Adipose tissue (tissue), 3 donors: ENCODE data around the gene GSTA2. TPM values are rescaled to one million over a fixed set of nuclear protein-coding genes. Genes with fewer than 3 reads are reported as not detected.
"Not testable (repeated sequence)": the region's sequence is repeated elsewhere in the genome, so short reads cannot be mapped to it uniquely, and the experiment has no call there.

ENCODE experiments used
- H3K27ac ChIP-seq: one replicate; pipeline ENCODE4 v1.5.1; 2013; ENCODE audit warnings: low read depth, low read length
- WGBS, 3 donors: extraction: QIAGEN DNeasy Blood & Tissue Kit; methylation state at CpG; one replicate each; pipeline ENCODE4 v1.1.7; 2013; 5-methylcytosine and 5-hydroxymethylcytosine counted together
- polyA plus RNA-seq, 3 donors: library from polyadenylated mRNA; stranded (reverse); fragments of 200-250 nt; gene quantifications; one replicate each; pipeline ENCODE4 v1.2.3, GENCODE V29; 2013
- donor health status: healthy with polysubstance abuse.
- donor health status: Bipolar disorder and iron deficiency.
- donor health status: healthy.

Gene GSTA2
- polyA plus RNA-seq = 10 to 100 TPM in 1 of 3 donors, under 1 TPM in 2; 0.16 to 85.8 (median 0.22) TPM

GRCh38 chr6:52763322-52763916, at the start of gene GSTA2:
TSS of gene GSTA2 (minus strand) at chr6:52763475. CDS start at chr6:52757947, 5,528 bp downstream.
- not testable (repeated sequence) for H3K27ac ChIP-seq
- 11 to 74% (median 58%) methylated on average over 2 of the region's 2 CpGs for WGBS, 3 donors

- not testable (repeated sequence) for H3K27ac ChIP-seq
- WGBS, 3 donors = 68 to 79% (median 73%) methylated on average over 4 of the region's 4 CpGs
Observed at GRCh38 chr6:52809777-52810176, 46.5 kb upstream of the GSTA2 start.

DNA sequence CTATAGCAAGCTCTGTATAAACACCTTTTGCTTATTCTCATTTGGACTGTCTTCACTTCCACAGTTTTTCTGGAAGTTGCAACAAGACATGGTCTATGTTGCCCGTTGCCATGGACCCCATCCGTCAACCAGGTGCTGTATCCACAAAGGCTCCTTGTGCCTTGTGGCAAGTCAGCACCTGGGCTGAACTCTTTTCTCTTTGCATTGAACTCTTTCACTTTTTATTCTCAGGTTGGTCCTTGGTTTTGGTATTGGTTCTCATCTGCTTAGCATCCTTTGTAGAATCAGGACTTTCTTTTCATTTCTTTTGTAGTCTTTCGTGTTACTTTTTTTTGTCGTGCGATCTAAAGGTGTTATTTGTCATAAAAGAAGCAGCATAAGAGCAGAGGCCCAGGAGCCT, 45.4 kb upstream of the GSTA2 start:
- WGBS, 3 donors = 90 to 93% (median 93%) methylated on average over 5 of the region's 5 CpGs
- no peak overlapping the region for H3K27ac ChIP-seq

DNA sequence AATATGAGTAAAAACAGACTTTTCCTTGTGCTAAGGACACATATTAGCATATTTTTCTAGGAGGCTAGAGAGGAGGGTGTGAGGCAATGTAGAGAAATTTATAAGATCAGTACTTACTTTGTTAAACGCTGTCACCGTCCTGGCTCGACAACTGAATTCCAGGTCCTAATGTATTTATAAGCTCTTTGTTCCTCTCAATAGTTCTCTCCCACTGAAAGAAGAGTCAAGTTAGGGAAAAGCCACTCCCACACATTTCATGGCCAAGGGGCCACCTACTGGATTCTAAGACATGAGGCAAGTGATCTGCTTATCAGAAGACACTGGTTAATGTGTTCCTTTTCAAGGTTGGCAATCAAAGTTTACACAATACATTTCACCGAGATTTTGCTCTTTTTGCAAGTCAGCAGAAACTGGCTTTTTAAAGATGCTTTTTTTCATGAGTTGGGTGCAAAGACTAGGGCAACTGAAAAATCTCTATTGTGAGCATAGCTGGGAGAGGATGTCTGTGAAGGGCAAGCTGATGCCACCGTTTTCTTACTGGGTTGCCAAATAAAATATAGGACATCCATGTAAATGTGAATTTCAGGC, 40.5 kb upstream of the GSTA2 start, which contains the start of gene GSTA1:
GSTA1 (minus strand) TSS at position 149 of the 588 bp plus-strand sequence. CDS start 4,549 bp downstream, outside the sequence.
- H3K27ac ChIP-seq = not testable (repeated sequence)
- WGBS, 3 donors = 25 to 59% (median 46%) methylated on average over 5 of the region's 5 CpGs

DNA sequence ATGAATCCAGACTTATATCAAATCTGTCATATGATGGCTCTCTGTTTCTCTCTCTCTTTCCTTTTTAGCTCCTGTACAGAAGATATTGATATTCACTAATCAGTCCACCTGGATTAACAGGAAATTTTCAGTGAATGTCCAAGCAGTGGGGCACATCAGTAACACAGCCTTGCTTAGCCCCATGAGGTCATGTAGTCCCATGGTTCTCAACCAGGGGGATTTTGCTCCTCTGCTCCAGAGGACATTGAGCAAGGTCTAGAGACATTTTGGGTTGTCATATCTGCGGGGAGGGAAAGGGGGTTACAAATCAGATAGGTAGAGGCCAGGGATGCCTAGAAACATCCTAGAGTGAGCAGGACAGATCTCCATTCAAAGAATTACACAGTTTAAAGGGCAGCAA, 39.5 kb upstream of the GSTA2 start:
- WGBS, 3 donors = 61 to 88% (median 81%) methylated on average over 1 of the region's 1 CpG

DNA sequence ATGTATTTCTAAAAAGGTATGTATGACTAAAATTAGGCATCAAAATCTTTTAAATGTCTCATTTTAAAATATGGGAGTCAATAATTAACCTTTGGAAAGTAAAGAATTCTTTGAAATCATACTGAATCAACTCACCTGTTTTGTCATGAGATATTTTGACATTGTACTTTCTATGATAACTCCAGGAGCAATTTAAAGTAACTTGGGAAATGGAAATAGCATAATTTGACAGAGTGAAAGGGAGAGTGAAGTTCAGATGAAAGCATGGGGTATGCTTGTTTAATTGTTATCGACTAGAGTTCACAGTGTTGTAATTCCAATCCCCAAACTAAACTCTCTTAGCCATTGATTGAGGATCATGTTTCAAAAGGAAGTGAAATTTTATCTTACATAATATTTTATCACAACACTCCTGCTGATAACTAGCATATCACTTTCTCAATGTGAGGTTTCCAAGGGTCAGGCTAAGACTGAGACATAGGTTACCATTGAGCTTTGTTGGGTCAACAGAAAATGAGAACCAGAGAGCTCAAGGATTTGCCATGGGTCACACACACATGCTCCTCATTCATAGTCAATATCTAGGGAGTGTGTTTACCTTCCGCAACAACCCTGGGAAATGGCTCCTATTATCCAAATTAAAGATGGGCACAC, 38.0 kb upstream of the GSTA2 start:
- 50 to 91% (median 90%) methylated on average over 2 of the region's 2 CpGs for WGBS, 3 donors
- no peak overlapping the region for H3K27ac ChIP-seq

More for the DNA sequence above, 39.5 kb upstream of the GSTA2 start:
- no peak overlapping the region for H3K27ac ChIP-seq

DNA sequence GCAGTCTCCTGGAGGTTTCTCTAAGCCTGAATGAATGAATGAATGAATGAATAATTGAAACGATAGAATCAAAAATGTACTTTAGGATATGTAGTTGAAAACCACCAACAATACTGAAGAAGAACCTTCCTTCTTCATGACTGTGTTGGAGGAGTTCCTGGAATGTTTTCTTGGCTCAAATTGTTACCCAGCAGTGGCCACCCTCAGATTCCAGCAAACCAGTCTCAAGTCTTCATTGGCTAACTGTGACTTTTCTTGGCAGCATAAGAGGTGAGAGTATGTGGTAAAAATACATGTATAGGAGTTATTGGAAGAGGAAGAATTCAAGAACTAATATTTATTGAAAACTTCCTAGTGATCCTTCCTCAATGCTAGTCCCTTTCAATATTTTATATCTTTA, 36.0 kb upstream of the GSTA2 start:
- H3K27ac ChIP-seq = not testable (repeated sequence)
- 77 to 97% (median 87%) methylated on average over 1 of the region's 1 CpG for WGBS, 3 donors

GRCh38 chr6:52794366-52794765, 31.1 kb upstream of the GSTA2 start:
- 79 to 87% (median 85%) methylated on average over 2 of the region's 2 CpGs for WGBS, 3 donors
- H3K27ac ChIP-seq = not testable (repeated sequence)

DNA sequence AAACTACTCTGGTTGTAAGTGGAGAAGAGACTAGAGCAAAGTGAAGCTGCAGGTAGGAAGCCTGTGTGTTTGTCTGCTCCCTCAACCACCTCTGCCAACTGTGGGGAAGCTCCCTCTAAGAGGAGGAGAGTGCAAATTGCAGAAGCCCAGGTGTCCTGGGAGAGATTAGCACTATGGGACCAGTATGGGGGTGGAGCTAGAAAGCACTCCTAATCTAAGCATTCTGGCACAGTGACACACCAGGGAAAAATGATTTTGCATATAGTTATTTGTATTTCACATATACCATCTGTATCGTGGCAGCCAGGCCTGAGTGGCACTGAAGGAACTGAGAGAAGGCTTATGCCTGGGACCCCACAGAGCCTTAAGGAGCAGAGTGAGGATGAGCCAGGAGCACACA, 27.6 kb upstream of the GSTA2 start:
- no peak overlapping the region for H3K27ac ChIP-seq
- 0% methylated on average over 1 of the region's 1 CpG for WGBS, 3 donors

DNA sequence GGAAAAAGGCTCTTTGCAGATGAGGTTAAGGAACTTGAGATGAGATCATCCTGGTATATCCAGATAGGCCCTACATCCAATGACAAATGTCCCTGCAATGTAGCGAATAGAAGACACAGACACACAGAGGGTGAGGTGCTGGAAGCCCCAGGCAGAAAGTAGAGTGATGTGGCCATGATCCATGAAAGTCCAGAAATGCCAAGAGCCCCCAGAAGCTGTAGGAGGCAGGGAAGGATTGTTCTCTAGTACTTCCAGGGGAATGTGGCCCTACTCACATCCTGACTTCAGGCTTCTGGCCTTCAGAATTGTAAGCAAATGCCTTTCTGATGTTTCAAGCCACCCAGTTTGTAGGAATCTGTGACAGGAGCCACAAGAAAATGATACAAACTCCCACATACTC, 26.4 kb upstream of the GSTA2 start:
- WGBS, 3 donors = 88 to 98% (median 94%) methylated on average over 1 of the region's 1 CpG
- H3K27ac ChIP-seq = not testable (repeated sequence)

- 21 to 55% (median 52%) methylated on average over 3 of the region's 3 CpGs for WGBS, 3 donors
- no peak overlapping the region for H3K27ac ChIP-seq
Observed at GRCh38 chr6:52788478-52788877, 25.2 kb upstream of the GSTA2 start.

GRCh38 chr6:52787917-52788316, 24.6 kb upstream of the GSTA2 start:
- WGBS, 3 donors = 22 to 62% (median 50%) methylated on average over 3 of the region's 3 CpGs
- H3K27ac ChIP-seq = no peak overlapping the region

DNA sequence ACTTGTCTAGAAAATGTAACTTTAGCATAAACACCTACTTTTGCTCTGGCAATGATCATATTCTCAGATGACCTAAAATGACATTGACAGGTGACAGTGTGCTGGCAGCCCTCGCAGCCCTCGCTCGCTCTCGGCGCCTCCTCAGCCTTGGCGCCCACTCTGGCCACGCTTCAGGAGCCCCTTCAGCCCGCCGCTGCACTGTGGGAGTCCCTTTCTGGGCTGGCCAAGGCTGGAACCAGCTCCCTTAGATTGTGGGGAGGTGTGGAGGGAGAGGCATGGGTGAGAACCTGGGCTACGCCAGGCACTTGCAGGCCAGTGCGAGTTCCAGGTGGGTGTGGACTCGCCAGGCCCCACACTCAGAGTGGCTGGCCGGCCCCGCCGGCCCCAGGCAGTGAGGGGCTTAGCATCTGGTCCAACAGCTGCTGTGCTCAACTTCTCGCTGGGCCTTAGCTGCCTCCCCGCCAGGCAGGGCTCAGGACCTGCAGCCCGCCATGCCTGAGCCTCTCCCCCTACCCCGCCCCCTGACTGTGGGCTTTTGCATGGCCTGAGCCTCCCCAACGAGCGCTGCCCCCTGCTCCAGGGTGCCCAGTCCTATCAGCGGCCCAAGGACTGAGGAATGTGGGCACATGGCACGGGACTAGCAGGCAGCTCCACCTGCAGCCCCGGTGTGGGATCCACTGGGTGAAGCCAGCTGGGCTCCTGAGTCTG, 23.1 kb upstream of the GSTA2 start:
- H3K27ac ChIP-seq = no peak overlapping the region
- 93 to 94% (median 94%) methylated on average over 22 to 24 of the region's 24 CpGs for WGBS, 3 donors

DNA sequence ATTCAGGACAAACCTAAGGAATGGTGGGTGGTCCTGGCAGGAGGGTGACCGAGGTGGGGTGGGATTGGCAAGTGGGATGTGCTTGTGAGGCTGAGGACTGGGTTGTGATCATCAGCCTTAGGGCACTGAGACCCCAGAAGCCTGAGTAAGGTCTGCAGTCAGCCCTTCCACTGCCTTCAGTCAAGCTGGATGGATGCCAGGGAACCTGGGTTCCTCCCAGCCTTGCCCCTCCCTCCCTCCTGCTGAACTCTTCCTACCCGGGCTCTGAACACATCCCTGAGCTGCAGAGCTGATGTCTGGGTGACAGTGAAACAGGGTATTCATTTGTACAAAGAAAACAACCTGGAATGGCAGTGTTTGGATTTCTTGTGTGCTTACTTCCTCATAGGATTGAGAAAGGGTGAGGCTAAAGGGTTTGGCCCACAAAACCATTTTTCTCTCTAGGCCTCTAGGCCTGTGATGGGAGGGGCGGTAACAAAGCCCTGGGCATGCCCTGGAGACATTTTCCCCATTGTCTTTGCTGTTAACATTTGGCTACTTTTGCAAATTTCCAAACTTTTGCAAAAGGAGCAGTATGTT, 19.5 kb upstream of the GSTA2 start:
- 30 to 49% (median 30%) methylated on average over 3 of the region's 3 CpGs for WGBS, 3 donors
- H3K27ac ChIP-seq = not testable (repeated sequence)

GRCh38 chr6:52782209-52782608, 18.9 kb upstream of the GSTA2 start:
- not testable (repeated sequence) for H3K27ac ChIP-seq

- no peak overlapping the region for H3K27ac ChIP-seq
Observed at GRCh38 chr6:52779237-52779636, 16.0 kb upstream of the GSTA2 start.

GRCh38 chr6:52776711-52777351, 13.6 kb upstream of the GSTA2 start:
- H3K27ac ChIP-seq = not testable (repeated sequence)
- WGBS, 3 donors = 87 to 92% (median 92%) methylated on average over 9 of the region's 9 CpGs

More at GRCh38 chr6:52779237-52779636, 16.0 kb upstream of the GSTA2 start:
- WGBS, 3 donors = 47 to 88% (median 64%) methylated on average over 1 of the region's 1 CpG

- 74 to 85% (median 76%) methylated on average over 4 of the region's 4 CpGs for WGBS, 3 donors
- H3K27ac ChIP-seq = not testable (repeated sequence)
Observed at GRCh38 chr6:52769399-52769798, 6.1 kb upstream of the GSTA2 start.
